ENCODE results near the gene TRIM37. TPM values are rescaled to one million over a fixed set of nuclear protein-coding genes. Genes with fewer than 3 reads are reported as not detected.

TRIM37 gene
- polyA plus RNA-seq, 1 donor (not counting 4 experiments of a cell fraction or from before 2014, with no cell fraction given), result 26.4 TPM

DNA sequence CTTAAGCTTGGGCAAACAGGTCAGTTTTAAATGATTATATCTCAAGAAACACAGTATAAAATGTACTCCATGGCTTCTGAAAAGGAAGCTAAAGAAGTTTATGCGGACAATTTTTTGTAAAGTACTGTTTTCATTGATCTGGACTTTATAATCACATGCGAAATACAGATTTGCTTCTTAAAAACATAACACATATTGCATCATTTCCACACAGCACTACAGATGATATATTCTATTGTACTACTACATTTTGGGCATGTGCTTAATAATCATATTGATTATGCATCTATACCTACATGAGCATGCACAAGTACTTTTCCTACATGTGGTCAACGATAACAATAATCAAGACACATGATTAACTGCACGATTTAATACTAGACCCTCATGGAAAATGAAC is 22.5 kb downstream of the TRIM37 start:
- DNase-seq (ENCODE audit: low read depth, low spot score) (no peak), FAIRE-seq (no peak)
- Histone ChIP-seq H3K9me1 (ENCODE audit: control insufficient read depth, extremely low read depth, insufficient read depth, low read length) (no peaks in the 10 kb centered on the region), H3K4me3 (ENCODE audit: control insufficient read depth in 2 of 3, extremely low read depth in 1 of 3, insufficient read depth in 2 of 3, low read depth in 1 of 3, low read length in 3 of 3) (no peak overlapping the region), H2AFZ (ENCODE audit: control insufficient read depth, low read length) (no peak overlapping the region), H3K4me1 (ENCODE audit: control insufficient read depth, extremely low read depth, insufficient read depth, low read length) (no peaks in the 10 kb centered on the region), H3K27me3 (ENCODE audit: control insufficient read depth, extremely low read depth, insufficient read depth, low read length) (no peaks in the 10 kb centered on the region), H3K79me2 (ENCODE audit: control insufficient read depth, insufficient read depth, low read length) (no peaks in the 10 kb centered on the region), H3K9me3 (ENCODE audit: control insufficient read depth, low read depth, low read length) (no peaks in the 10 kb centered on the region), H4K20me1 (ENCODE audit: control insufficient read depth, extremely low read depth, insufficient read depth, low read length) (no peaks in the 10 kb centered on the region), H3K4me2 (ENCODE audit: control insufficient read depth, extremely low read depth, insufficient read depth, low read depth, low read length) (no peak overlapping the region), H3K27ac (ENCODE audit: control insufficient read depth, insufficient read depth, low read length) (no peak overlapping the region), H3K9ac (ENCODE audit: control insufficient read depth, extremely low read depth, insufficient read depth, low read length) (no peak overlapping the region), H3K36me3 (ENCODE audit: control insufficient read depth in 2 of 2, extremely low read depth in 1 of 2, insufficient read depth in 2 of 2, low read length in 2 of 2) (peaks cover 0 to 3% of the 10 kb centered on the region in 2 experiments)
- dilution Hi-C loops (cut with MboI; ENCODE audit: extremely low pct_ligation_motif_present, low sequenced_read_pairs), result no loop called here
- TF ChIP-seq CTCF (optimal IDR thresholded peaks at IDR 0.05 in 1 of 3, IDR thresholded peaks at IDR 0.05 in 1 of 3, conservative IDR thresholded peaks at IDR 0.05 in 1 of 3; ENCODE audit: extremely low read depth in 1 of 3, insufficient read depth in 2 of 3, low read length in 3 of 3) (no peak), EZH2 (IDR thresholded peaks at IDR 0.05; ENCODE audit: low read length) (no peak)

DNA sequence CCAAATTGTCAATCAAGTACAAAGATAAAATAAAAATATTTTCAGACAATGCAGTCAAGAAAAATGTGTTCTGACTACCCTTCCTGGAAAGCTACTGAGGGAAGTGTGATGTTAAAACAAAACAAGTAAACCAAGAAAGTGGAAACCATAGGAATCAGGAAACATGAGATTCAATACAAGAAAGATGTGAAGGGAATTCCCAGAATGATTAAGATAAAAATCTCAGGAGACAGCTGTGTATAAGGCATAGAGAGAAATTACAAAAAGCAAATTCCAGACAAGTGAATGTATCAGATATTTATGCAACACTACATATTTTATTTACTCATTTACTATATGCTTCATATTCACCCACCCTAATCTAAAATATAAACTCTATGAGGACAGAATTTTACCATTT is 32.2 kb downstream of the TRIM37 start:
- Histone ChIP-seq H3K4me1 (ENCODE audit: control insufficient read depth, extremely low read depth, insufficient read depth, low read length) (no peaks in the 10 kb centered on the region), H3K36me3 (ENCODE audit: control insufficient read depth in 2 of 2, extremely low read depth in 1 of 2, insufficient read depth in 2 of 2, low read length in 2 of 2) (peaks cover 0 to 7% of the 10 kb centered on the region in 2 experiments), H3K27ac (ENCODE audit: control insufficient read depth, insufficient read depth, low read length) (peak overlapping the region; percentile 62), H3K4me3 (ENCODE audit: control insufficient read depth in 2 of 3, extremely low read depth in 1 of 3, insufficient read depth in 2 of 3, low read depth in 1 of 3, low read length in 3 of 3) (no peak overlapping the region), H3K9ac (ENCODE audit: control insufficient read depth, extremely low read depth, insufficient read depth, low read length) (no peak overlapping the region), H3K9me1 (ENCODE audit: control insufficient read depth, extremely low read depth, insufficient read depth, low read length) (no peaks in the 10 kb centered on the region), H3K79me2 (ENCODE audit: control insufficient read depth, insufficient read depth, low read length) (no peaks in the 10 kb centered on the region), H2AFZ (ENCODE audit: control insufficient read depth, low read length) (no peak overlapping the region), H4K20me1 (ENCODE audit: control insufficient read depth, extremely low read depth, insufficient read depth, low read length) (no peaks in the 10 kb centered on the region), H3K4me2 (ENCODE audit: control insufficient read depth, extremely low read depth, insufficient read depth, low read depth, low read length) (no peak overlapping the region), H3K9me3 (ENCODE audit: control insufficient read depth, low read depth, low read length) (no peaks in the 10 kb centered on the region), H3K27me3 (ENCODE audit: control insufficient read depth, extremely low read depth, insufficient read depth, low read length) (no peaks in the 10 kb centered on the region)
- no peak for TF ChIP-seq CTCF (optimal IDR thresholded peaks at IDR 0.05 in 1 of 3, IDR thresholded peaks at IDR 0.05 in 1 of 3, conservative IDR thresholded peaks at IDR 0.05 in 1 of 3; ENCODE audit: extremely low read depth in 1 of 3, insufficient read depth in 2 of 3, low read length in 3 of 3)
- dilution Hi-C loops (cut with MboI; ENCODE audit: extremely low pct_ligation_motif_present, low sequenced_read_pairs), result no loop called here
- DNase-seq (ENCODE audit: low read depth, low spot score), result peak; percentile 4
- no peak for FAIRE-seq

All from keratinocyte (primary cell).